Cardiac fibroblast (primary cell): ENCODE measurements around the gene MARCHF10.

Experiments
- DNase-seq, 2 donors: peaks; one replicate each; pipeline versions ENCODE4 v3.0.0 to v3.0.0-alpha.2; 2010; ENCODE audit warnings: low read depth in 2 of 2
- H3K4me3 ChIP-seq, 2 donors: replicated peaks in 1 of 2; 1 replicate in 1 of 2; 2 replicates in 1 of 2; pipeline ENCODE4 v1.5.1; 2011; ENCODE audit warnings: low read depth in 2 of 2, low read length in 2 of 2, mild to moderate bottlenecking in 2 of 2, moderate library complexity in 1 of 2
- CTCF ChIP-seq: IDR thresholded peaks from one replicate; pipeline ENCODE4 v1.5.1; 2011; ENCODE audit warnings: low read depth, mild to moderate bottlenecking, low read length, inconsistent platforms

Gene MARCHF10

GRCh38 chr17:62780269-62780668 lies 27.8 kb downstream of the MARCHF10 start:
- no peak overlapping the region for H3K4me3 ChIP-seq
- DNase-seq = no peak
- no peak for TF ChIP-seq CTCF

DNA sequence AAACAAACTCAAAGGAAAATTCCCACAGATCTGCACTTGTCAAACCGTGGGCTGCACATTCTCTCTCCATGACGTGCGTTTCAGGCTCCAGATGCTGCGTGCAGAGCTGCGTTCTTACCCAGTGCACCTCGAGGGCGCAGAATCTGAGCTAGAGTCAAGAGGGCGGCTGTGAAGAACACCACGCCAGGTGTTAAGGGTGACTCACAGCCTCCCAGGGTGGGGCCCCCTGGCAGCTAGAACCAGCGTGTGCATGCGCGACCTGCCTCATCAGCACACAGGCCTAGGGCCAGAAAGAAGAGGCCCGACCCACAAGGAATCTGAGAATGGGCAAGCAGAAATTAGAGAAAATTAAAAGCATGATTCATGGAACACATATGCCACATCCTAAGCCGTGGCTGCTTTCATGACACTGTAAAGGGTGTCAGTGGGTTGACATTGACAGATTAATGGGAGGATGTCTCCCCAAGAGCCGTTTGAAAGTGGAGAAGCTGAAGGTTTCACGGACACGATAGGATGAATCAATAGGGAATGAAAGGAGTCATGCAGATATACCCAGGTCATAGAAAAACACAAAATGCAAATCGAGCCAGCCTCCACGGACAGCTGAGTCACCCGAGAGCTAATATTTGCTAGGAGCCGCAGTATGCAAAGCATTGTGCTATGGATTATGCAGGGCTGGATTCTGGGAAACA lies 29.0 kb downstream of the MARCHF10 start:
- H3K4me3 ChIP-seq = no peak overlapping the region
- TF ChIP-seq CTCF = no peak
- peak; percentile 78 to 94 for DNase-seq

DNA sequence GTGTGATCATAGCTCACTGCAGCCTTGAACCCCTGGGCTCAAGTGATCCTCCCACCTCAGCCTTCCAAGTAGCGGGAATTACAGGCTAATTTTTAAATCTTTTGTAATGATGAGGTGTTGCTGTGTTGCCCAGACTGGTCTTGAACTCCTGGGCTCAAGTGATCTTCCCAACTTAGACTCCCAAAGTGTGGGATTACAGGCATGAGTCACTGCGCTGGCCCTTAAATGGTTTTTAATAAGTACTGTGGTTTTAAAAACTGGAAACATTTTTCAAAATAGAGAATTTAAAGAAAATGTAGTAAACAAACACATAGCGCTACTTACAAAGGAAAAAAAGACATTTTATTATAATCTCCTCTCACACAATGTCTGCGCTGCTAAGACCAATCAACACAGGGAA lies 32.2 kb downstream of the MARCHF10 start:
- DNase-seq = no peak
- TF ChIP-seq CTCF = no peak
- H3K4me3 ChIP-seq = no peak overlapping the region

DNA sequence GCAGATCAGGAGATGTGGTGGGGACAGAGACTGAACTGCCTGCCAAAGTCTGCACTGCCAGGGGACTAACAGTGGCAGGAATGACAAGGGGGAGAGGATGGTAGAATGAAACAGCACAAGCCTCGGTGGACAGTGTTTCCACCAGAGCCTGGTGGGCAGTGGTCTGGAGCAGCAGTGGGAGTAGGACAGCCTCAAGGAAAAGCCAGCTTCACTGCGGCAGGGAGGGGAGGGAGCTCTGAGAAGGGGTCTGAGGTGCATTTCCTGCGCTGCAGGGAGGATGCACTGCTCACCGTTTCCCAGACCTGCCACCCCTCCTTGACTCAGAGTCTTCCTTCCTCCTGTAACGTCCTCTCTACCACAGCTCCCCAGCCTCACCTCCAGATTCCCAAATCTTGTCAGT lies 33.8 kb downstream of the MARCHF10 start:
- H3K4me3 ChIP-seq = no peak overlapping the region
- TF ChIP-seq CTCF = no peak
- DNase-seq = no peak

GRCh38 chr17:62767997-62768396 lies 40.1 kb downstream of the MARCHF10 start:
- DNase-seq = no peak
- H3K4me3 ChIP-seq = no peak overlapping the region
- TF ChIP-seq CTCF = no peak

DNA sequence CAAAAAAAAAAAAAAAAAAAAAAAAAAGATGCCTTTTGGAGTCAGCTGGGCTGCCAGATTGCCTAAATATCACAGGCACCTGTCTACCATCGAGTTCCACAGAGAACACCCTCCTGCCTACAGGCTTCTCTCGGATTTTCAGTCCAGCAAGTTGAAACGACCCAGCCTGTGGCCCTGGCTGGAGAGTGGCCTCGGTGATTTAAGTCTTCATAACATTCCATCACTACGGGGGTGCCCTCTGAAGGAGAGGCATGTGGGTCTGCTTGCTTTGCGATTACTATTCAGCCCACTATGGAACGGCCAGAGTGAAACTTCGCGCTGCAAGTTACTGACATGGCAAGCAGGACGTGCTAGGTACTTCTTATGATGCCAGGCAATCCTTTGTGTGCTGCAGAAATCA lies 42.8 kb downstream of the MARCHF10 start:
- no peak for DNase-seq
- H3K4me3 ChIP-seq = no peak overlapping the region
- no peak for TF ChIP-seq CTCF
